ENCODE measurements around the gene PTGER3.

DNA sequence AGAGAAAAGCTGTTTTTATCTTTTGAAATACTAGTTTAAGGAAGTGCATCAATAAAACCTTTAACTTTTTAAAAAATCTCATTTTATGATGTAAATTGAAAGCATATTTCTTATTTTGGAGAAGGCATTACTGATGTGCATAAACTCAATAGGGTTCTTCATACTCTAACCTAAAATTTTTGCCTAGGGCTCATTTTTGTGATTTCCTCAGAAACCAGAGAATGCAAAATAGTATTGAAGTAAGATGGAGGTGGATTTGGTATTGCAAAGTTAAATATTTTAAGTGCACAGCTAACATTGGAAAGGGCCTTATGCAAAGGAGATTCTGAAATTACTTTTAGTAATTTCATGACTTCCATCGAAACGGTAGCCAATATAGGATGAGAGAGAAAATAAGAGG, 101.9 kb downstream of the PTGER3 start:
- TF ChIP-seq, protein P1, sequence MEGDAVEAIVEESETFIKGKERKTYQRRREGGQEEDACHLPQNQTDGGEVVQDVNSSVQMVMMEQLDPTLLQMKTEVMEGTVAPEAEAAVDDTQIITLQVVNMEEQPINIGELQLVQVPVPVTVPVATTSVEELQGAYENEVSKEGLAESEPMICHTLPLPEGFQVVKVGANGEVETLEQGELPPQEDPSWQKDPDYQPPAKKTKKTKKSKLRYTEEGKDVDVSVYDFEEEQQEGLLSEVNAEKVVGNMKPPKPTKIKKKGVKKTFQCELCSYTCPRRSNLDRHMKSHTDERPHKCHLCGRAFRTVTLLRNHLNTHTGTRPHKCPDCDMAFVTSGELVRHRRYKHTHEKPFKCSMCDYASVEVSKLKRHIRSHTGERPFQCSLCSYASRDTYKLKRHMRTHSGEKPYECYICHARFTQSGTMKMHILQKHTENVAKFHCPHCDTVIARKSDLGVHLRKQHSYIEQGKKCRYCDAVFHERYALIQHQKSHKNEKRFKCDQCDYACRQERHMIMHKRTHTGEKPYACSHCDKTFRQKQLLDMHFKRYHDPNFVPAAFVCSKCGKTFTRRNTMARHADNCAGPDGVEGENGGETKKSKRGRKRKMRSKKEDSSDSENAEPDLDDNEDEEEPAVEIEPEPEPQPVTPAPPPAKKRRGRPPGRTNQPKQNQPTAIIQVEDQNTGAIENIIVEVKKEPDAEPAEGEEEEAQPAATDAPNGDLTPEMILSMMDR (IDR thresholded peaks at IDR 0.05) = no peak
- TF ChIP-seq POLR2A (IDR thresholded peaks at IDR 0.05) = no peak

Data from ovary (tissue), 3 donors.